GM12873 (cell line): ENCODE data around the gene CGGBP1.

Experiments
- CTCF ChIP-seq: IDR thresholded peaks from 2 replicates; pipeline ENCODE4 v1.5.1; 2012; ENCODE audit warnings: low read depth, mild to moderate bottlenecking, moderate library complexity, low read length, control low read depth; ENCODE audit not compliant: insufficient read depth; ENCODE audit errors: missing control alignments

Gene CGGBP1

DNA sequence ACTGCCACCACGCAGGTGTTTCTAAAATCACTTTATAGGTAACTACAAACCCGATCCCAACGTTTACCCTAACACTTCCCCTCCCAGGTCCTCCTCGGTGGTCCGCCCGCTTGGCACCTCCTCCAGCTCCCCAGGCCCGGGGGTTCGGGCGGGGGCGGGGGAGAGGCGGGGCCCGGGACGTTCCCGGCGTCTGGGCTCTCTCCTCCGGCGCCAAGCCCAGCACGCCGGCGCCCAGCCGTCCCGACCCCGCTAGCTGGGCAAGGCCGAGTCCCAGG, 562 bp downstream of the CGGBP1 start:
- no peak for TF ChIP-seq CTCF

- TF ChIP-seq CTCF: peak; percentile 4
These were observed 1.0 kb downstream of the CGGBP1 start for GRCh38 chr3:88057630-88058305.

GRCh38 chr3:88046766-88047165, 12.0 kb downstream of the CGGBP1 start:
- no peak for TF ChIP-seq CTCF

DNA sequence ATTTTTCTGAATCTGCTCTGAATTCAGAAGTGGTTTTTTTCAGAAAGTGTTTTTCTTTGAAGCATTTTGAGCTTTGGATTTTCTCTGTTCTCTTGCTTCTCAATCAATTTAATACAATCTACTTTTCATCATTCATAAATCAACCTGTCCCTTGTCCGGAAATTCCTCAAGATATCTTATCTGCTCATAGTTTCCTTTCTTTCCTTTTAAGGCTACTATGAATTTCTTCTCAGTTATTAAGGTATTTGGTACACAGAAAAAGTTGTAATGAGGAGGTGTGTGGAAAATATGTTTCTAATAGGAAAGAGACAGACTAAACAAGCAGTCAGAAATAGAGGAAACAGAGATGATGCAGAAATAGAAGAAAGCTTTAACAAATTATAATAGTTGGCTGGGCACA, 14.4 kb downstream of the CGGBP1 start:
- no peak for TF ChIP-seq CTCF

DNA sequence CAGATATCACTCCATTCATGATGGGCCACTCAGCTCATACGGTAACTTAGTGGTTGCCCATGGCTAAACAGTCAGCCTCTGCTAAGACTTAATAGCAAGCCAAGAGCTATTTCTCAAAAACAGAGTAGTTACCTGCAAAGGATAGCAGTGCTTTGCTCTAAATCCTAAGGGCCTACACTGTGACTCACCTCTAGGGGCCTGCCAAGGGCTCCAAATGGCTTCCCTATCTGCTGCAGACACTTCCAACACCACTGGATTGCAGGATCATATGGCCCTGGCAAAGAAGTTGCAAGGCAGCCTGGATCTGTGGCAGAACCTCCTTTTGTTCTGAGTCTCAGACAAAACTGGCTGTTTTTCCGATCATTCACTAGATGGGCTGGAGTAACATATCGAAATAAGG, 17.8 kb downstream of the CGGBP1 start:
- no peak for TF ChIP-seq CTCF

- no peak for TF ChIP-seq CTCF
These were observed 18.3 kb downstream of the CGGBP1 start for GRCh38 chr3:88040529-88040928.

DNA sequence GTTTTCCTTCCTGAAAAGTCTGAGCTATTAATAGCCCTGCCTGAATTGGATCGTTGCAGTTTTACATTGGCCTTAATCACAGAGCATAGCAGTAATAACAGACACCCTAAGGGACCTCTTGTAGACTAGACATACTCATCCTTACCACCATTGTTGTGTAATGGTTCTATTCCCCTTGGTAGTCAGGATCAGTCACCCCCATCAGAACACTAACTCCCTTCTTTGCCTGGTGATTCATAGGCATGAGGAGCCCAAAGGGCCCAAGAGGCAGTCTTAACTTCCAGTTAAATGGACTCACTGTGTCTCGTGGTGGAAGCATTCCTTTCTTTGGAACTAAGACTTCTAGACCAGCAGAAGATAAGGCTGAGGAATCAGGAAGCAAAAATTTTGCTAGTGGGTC, 20.2 kb downstream of the CGGBP1 start:
- no peak for TF ChIP-seq CTCF
